GM19463 (cell line): Measurements from ENCODE around the gene FARSB.
A peak's percentile ranks its signal among the peaks of the same experiment; 100 is the strongest.

Source experiments
- ATAC-seq: cut with Tn5 transposase; IDR thresholded peaks from one replicate; pipeline ENCODE4 v1.9.1; 2021; ENCODE audit warnings: mild to moderate bottlenecking, moderate library complexity; ENCODE audit not compliant: unreplicated experiment

Gene FARSB

DNA sequence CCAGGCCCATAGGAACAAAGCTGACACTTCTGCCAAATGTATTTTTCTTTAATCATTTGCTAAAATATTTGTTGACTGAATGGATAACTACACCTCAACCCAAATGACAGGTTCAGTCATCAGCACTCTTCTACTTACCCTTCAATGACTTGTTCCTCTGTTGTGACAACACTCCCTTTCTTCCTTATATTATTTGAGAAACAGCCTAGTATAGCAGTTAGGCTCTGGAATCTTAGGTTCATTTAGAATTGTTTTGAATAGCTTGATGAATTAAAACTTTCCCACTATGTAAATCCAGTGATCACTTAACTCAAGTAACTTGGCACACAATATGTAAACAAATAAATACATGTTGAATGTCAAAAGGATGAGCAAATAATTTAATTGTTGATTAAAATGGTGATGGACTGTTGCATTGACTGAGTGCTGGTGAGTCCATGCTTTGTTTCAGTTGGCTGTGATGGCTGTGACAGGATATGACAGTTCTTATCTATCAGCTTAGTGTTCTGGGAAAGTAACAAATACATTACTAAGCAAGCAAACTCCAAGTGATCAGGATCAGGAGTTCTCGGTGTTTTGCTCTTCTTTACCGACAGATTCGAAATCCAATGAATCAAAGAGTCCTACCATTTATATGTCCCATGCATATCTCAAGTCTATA, 12.7 kb upstream of the FARSB start:
- no peak for ATAC-seq

DNA sequence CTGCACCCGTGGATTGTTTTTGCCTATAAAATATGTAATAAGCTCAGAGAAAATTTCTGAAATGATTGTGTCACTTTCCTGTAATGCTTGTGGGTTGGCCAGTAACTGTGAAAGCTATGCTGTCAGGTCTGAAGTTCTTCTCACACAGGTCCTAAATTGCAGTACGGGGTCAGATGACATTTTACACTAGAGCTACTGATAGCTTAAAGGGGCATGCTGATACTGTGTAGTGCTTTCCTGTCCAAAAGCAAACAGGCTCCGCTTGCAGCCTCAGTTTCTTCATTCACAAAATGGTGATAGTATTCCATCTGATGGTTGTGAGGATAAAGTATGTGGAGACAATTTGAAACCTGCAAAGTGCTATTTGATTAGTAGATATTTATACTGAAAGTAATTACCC, 7.6 kb upstream of the FARSB start:
- no peak for ATAC-seq

DNA sequence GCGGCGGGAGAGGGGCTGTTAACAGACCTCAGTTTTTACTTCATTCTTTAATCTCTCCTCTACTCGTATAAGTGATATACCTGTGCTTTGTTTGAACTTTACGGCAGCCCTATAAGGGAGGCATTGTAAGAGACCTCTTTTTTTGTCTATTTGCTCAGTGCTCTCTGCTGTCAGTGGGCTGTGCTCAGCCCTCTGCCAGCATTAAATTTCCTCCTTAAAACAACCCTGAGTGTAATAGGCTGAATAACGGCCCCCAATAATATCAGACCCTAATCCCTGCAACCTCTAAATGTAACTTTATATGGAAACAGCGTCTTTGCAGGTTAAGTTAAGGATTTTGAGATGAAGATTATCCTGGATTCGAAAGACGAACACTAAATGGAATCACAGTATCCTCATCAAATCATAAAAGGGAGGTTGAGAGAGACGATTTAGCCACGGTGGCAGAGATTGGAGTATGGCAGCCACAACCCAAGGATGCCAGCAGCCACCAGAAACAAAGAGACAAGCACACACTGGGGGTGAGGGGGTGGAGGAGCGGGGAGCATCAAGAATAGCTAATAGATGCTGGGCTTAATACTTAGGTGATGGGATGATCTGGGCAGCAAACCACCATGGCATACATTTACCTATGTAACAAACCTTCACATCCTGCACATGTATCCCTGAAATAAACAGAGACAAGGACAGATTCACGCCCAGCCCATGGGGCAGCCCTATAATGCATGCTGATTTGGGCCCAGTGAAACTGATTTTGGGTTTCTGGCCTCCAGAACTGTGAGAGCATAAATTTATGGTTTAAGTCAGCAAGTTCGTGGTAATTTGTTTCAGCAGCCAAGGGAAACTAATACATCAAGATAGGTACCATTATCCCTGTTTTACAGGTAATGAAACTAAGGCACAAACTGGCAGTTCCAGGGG, 894 bp upstream of the FARSB start:
- ATAC-seq, result peak; percentile 15

DNA sequence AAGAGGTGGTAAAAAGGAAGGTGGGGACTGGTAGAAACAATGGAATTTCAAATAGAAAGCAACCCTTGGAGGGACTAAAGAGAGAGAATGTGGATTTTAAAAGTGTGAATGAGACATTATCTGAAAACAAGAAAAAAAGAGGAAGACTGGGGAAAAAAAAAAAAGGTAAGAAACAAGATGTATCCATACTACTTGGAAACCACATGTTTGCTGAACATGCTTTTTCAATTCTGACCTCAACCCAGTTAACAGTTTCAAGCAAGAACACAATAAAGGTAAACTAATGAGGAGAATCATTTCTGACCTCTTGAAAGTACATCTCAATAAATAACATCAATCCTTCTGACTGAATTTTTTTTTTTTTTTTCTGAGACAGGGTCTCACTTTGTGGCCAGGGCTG, 2.6 kb downstream of the FARSB start:
- no peak for ATAC-seq

DNA sequence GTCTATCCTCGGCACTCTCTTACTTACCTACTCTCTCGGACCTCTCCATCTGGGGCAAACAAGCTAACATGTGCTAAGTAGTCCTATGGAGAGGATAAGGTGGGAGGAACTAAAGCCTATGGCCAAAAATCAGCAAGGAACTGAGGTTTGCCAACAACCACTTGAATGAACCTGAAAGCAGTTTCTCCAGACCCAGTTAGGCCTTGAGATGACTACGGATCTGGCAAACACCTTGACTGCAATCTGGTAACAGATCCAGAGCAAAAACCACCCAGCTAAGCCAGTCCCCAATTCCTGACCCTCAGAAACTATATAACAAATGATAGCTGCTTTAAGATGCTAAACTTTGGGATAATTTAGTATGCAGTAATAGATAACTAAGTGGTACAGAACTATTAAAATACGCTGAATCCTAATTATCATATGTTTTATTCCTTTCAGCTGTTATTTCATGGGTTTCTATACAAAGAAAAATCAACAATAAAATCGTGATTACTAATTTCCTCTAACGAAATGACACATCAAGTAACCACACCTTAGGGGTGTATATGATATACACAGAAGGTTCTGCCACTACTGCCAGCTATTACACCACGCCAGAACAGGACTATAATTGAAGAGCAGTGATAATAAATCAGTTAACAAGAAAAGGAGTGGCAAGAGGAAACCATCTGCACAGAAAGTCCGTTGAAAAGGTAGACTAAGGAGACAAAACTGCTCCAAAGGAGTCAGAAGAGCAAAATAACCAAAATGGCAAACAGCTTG, 3.2 kb downstream of the FARSB start:
- no peak for ATAC-seq

- ATAC-seq, result no peak
These were observed 4.0 kb downstream of the FARSB start for GRCh38 chr2:222651718-222652418.

- ATAC-seq, result no peak
These were observed 6.1 kb downstream of the FARSB start for GRCh38 chr2:222649801-222650200.

DNA sequence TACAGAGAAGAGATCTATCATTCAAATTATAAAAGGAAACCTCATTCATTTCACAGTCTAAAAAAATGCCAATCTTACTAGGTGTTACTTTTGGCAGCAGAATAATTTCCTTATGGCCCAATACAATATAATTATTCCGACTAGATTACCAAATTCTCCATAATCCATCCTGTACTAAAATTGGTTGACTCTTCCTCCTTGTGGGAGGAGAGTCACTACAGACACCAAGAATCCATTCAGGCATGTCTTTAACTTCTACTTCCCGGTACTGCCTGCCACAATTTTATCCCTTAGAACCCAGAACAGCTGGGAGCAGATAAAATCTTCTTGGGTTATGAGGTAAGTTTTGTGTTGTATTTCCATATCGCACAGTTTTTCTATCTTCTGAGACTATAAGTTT, 9.9 kb downstream of the FARSB start:
- ATAC-seq, result no peak

DNA sequence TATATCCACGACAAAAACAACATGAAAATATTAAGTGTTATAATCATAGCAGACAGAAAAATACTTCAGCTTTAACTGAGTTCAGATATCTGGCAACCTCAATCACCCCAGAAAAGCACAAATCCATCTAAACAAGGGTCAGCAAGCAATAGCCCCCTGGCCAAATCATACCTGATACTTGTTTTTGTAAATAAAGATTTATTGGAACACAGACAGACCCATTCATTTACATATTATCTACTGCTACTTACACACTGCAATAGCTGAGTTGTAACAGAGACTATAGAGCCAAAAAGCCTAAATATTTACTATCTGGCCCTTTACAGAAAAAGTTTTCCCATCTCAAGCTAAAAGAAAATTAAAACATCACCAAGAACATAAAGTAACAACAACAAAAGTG, 12.8 kb downstream of the FARSB start:
- no peak for ATAC-seq

- ATAC-seq, result no peak
These were observed 14.6 kb downstream of the FARSB start for GRCh38 chr2:222641336-222641735.

- ATAC-seq, result no peak
These were observed 18.8 kb downstream of the FARSB start for GRCh38 chr2:222637067-222637466.

GRCh38 chr2:222635295-222635694, 20.6 kb downstream of the FARSB start:
- ATAC-seq, result no peak

GRCh38 chr2:222627764-222628163, 28.1 kb downstream of the FARSB start:
- no peak for ATAC-seq

GRCh38 chr2:222623756-222624309, 32.1 kb downstream of the FARSB start:
- ATAC-seq, result no peak

DNA sequence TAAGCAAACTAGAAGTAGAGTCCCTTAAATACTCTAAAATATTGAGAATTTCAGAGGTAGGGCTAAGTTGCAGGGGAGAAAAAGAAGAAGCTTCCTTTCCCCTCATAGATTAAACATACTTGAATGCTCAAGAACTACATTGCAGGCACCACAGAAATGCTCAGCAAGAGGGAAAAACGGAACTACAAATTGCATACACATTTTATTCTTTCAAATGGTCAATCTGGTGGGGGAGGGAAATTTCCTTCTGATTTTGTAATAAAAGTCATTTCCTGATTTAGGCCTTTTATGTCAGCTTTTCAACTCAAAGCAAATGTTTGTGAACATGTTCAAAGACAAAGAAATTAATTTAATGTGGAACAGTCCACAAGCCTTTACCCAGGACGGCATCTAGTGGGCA, 33.0 kb downstream of the FARSB start:
- ATAC-seq, result no peak

DNA sequence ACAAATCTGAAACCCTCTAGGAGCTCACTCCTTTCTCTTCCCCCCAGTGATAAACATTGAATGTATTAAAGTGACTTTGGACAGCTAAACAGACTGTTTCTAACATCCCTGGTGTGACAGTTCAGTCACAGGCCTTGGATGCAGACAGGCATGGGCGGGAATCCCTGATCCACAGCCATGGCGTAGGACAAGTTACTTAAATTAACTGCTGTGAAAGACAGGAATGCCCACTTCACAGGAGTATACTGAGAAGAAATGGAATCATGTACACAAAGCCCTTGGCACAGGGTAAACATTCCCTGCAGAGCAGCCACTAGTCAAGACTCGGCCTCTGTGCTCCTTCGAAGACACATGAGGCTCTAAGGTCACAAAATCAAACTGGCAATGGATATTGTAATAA, 34.0 kb downstream of the FARSB start:
- no peak for ATAC-seq

DNA sequence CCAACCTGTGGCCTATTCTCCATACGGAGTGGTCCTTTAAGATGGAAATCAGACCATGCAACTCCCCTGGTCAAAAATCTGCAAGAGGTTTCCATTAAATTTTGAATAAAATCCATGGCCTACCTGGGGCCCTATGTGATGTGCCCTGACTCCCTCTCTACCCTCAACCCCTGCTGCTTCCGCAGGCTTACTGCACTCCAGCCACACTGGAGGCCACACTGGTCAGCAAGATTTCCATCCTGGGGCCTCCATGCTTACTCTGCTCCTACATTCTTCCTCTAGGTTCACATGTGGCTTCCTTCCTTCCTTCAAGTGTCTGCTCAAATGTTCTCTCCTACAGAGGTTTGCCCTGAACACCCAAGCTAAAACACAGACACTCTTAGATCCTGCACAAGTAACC, 40.6 kb downstream of the FARSB start:
- ATAC-seq, result no peak

DNA sequence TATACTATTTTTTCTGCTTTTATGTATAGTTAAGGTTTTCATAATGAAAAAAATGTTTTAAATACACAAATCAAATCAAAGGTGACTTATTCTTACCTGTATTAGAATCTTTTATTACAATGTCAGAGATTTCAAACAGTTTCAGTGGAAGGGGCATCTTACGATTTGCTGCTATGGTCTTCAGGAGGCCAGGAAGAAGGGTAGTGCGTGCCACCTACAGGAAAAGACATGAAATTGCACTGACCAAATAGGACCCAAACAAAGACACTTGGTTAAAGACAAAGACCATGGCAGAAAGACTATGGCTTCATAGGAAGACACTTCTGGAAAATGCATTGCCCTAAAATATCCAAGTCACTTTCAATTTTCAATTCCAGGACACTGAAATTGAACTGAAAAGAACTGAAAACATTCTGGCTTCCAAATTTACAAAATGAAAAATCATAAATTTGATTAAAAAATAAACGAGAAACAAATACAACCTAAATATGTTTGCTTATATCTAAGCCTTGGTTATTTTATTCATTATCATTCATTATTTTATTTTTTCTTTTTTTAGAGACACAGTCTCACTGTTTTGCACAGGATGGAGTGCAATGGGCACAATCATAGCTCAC, 42.1 kb downstream of the FARSB start:
- ATAC-seq, result peak; percentile 77

DNA sequence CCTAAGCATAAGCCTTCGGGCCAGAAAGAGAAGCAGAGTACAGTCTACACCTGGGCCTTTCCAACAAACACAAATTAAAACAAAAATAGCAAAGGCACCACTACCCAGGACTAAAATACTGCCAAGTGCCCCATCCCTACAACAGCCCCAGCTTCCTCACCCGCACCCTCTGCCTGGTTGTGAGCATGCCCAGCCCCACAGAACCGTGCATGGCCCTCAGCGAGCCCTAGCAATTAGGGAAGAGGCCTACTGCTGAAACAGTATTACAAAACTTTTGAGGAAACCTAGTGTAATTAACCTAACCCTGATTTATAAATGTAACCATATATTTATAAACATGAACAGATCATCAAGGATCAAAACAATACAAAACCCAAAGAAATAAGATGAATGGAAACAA, 44.2 kb downstream of the FARSB start:
- no peak for ATAC-seq

DNA sequence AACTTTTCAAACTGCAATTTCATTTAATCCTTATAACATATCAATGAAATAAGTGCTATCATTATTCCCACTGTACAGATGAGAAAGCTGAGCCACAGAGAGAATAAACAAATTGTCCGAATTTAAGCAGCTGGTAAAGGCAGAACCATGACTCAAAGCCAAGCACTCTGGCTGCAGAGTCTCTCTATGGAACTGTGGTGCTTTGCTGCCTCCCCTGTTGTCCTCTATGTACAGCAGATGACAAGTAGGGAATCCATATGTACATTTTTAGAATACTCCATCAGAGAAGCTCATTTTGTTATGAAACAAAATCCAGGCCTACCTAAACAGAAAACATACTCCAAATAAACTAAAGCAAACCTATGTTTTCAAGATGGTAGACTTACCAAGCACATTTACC, 45.1 kb downstream of the FARSB start:
- ATAC-seq, result no peak
